Fibroblast of lung (primary cell): ENCODE results near the gene PHB1.
"Not testable (repeated sequence)": the region's sequence is repeated elsewhere in the genome, so short reads cannot be mapped to it uniquely, and the experiment has no call there.

Source experiments
- CTCF ChIP-seq, 2 donors: IDR thresholded peaks in 1 of 2; conservative IDR thresholded peaks in 1 of 2; 1 replicate in 1 of 2; 2 replicates in 1 of 2; pipeline ENCODE4 v1.5.1; 2011 to 2012; ENCODE audit warnings: low read length in 2 of 2, control low read depth in 1 of 2, inconsistent platforms in 1 of 2, low read depth in 1 of 2, mild to moderate bottlenecking in 1 of 2
- EZH2 ChIP-seq: IDR thresholded peaks from 2 replicates; pipeline ENCODE4 v1.5.1; 2012; ENCODE audit warnings: low read length, control low read depth, mild to moderate bottlenecking; ENCODE audit errors: missing control alignments

GRCh38 chr17:49424276-49425003, 9.8 kb upstream of the PHB1 start:
- TF ChIP-seq CTCF (conservative IDR thresholded peaks at IDR 0.05 in 1 of 2, IDR thresholded peaks at IDR 0.05 in 1 of 2; ENCODE audit: low read depth in 1 of 2, low read length in 2 of 2); EZH2: not testable (repeated sequence)
